Measurements from ENCODE around the gene NFASC. TPM values are rescaled to one million over a fixed set of nuclear protein-coding genes. Genes with fewer than 3 reads are reported as not detected.

NFASC gene
- total and polyA plus RNA-seq, 8 donors, result 3.3 to 12.7 (median 6.7) TPM

DNA sequence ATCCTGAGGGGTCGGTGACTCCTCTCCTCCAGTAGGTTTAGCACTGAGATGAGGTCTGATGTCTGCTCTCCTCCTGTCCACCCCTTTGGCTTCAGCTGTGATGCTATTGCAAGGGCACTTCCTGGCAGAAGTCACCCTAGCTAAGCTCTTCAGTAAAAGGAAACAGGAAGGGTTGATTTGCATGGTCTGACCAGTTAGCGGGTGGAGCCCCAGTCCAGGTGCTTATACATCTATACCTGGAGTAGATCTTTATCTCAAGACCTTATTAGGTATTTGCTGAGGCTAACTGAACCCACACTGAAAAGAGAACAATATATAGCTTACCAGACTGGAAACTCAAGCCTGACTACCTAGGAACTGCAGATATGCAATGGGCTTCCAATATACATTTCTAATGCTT is 28.9 kb upstream of the NFASC start:
- Histone ChIP-seq H3K4me3 (no peak overlapping the region), H3K27ac (no peak overlapping the region), H3K36me3 (no peaks in the 10 kb centered on the region), H3K9me3 (no peaks in the 10 kb centered on the region), H3K27me3 (no peaks in the 10 kb centered on the region), H3K4me1 (no peaks in the 10 kb centered on the region)
- no peak for DNase-seq
- intact Hi-C loops (cut with DNase I), result no loop called here
- 68 to 75% methylated on average over 2 of the region's 2 CpGs for WGBS, 2 donors
- no peak for ATAC-seq
- TF ChIP-seq, protein P1, sequence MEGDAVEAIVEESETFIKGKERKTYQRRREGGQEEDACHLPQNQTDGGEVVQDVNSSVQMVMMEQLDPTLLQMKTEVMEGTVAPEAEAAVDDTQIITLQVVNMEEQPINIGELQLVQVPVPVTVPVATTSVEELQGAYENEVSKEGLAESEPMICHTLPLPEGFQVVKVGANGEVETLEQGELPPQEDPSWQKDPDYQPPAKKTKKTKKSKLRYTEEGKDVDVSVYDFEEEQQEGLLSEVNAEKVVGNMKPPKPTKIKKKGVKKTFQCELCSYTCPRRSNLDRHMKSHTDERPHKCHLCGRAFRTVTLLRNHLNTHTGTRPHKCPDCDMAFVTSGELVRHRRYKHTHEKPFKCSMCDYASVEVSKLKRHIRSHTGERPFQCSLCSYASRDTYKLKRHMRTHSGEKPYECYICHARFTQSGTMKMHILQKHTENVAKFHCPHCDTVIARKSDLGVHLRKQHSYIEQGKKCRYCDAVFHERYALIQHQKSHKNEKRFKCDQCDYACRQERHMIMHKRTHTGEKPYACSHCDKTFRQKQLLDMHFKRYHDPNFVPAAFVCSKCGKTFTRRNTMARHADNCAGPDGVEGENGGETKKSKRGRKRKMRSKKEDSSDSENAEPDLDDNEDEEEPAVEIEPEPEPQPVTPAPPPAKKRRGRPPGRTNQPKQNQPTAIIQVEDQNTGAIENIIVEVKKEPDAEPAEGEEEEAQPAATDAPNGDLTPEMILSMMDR (IDR thresholded peaks at IDR 0.05), result no peak
- no peak for FAIRE-seq

DNA sequence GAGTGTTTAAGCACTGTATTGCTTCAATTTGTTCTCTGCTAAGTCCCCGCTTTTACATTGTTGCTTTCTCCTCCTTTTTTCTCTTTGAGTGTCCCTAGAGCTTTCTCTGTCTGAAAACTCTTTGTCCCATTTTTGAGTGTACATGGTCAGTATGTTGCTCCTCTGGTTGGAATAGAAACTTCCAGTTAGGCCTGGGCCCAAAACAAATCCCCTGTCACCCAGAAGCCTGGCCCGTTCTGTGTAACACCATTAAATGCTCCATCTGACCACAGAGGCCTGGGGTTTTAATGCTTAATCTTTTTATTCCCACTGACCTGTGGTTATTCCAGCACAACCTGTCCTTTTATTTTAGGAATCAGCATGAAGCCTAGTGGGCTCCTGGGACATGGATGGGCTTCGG is 28.3 kb upstream of the NFASC start:
- H3K4me1 ChIP-seq, result no peaks in the 10 kb centered on the region
- FAIRE-seq (no peak), DNase-seq (no peak), ATAC-seq (no peak)
- 72 to 86% methylated on average over 3 of the region's 3 CpGs for WGBS, 2 donors
- TF ChIP-seq, protein P1 (IDR thresholded peaks at IDR 0.05), result no peak
- no peak overlapping the region for H3K27ac ChIP-seq
- H3K9me3 ChIP-seq, result no peaks in the 10 kb centered on the region
- no peaks in the 10 kb centered on the region for H3K36me3 ChIP-seq
- no peak overlapping the region for H3K4me3 ChIP-seq
- intact Hi-C loops (cut with DNase I), result no loop called here
- no peaks in the 10 kb centered on the region for H3K27me3 ChIP-seq

DNA sequence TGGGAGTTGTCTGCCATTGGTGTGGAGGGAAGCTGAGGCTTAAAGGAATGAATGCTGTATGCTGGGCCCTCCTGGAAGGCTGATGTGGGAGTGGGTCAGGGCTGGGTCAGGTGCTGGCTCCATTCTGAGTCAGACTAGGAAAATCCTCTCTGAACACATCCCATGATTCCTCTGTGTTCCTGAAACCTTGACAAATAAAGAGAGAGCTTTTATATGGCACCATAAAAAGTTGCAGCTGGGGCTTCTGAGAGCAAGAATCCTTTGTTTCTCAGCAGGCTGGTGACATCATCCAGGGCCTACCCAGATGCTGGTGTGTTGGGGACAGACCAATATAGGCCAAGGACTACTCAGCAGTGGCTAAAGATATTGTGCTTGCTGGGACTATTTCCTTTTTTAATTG is 27.8 kb upstream of the NFASC start:
- Histone ChIP-seq H3K4me1 (no peaks in the 10 kb centered on the region), H3K36me3 (no peaks in the 10 kb centered on the region), H3K27me3 (no peaks in the 10 kb centered on the region), H3K9me3 (no peaks in the 10 kb centered on the region), H3K4me3 (no peak overlapping the region), H3K27ac (no peak overlapping the region)
- DNase-seq, result no peak
- TF ChIP-seq, protein P1 (IDR thresholded peaks at IDR 0.05), result no peak
- ATAC-seq, result no peak
- intact Hi-C loops (cut with DNase I), result no loop called here
- FAIRE-seq, result no peak

DNA sequence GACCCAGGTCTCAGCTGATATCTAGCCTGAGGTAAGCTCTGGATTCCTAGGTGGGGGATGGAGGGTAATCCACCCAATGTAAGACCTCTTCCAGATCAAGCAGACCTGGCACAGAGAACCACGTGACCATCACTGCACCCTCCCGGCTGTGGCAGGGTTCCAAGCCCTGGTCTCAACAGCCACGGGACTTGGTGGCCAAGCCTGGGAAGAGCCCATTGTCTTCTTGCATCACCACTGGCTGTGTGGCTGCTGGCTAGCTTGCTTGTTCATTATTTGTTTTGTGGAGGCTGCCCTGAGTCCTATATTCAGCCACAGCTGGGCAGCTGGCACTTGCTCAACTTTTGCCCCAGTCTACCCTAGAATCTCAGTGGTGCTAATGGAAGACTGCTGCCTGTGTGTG is 24.1 kb upstream of the NFASC start:
- Histone ChIP-seq H3K36me3 (no peaks in the 10 kb centered on the region), H3K4me3 (no peak overlapping the region), H3K9me3 (no peaks in the 10 kb centered on the region), H3K27ac (no peak overlapping the region), H3K27me3 (no peaks in the 10 kb centered on the region), H3K4me1 (no peaks in the 10 kb centered on the region)
- TF ChIP-seq, protein P1 (IDR thresholded peaks at IDR 0.05), result no peak
- ATAC-seq, result peak in 1 of 4 donors; percentile 51
- peak in 1 of 6 donors; percentile 13 for DNase-seq
- FAIRE-seq, result no peak
- intact Hi-C loops (cut with DNase I), result no loop called here
- WGBS, 2 donors, result 67 to 69% methylated on average over 3 of the region's 3 CpGs

DNA sequence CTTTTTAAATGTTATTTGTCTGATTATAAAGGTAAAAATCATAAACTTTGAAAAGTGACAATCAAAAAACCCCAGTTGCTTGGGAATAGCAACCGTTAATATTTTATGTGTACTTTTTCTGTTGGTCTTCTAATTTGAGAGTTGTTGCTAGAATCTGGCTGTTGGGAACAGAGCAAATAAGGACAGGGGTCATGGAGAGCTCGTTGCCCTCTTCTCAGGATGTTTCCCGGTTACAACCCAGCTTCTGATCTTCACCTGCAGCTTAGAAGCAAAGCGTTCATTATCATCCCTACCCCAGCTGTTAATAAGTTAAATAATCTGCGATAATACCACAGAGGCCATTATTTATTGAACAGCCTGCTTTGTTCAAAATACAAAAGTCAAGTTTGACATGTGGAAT is 22.1 kb upstream of the NFASC start:
- no peaks in the 10 kb centered on the region for H3K36me3 ChIP-seq
- no peak overlapping the region for H3K4me3 ChIP-seq
- FAIRE-seq, result no peak
- TF ChIP-seq, protein P1 (IDR thresholded peaks at IDR 0.05), result no peak
- WGBS, 2 donors, result 44 to 49% methylated on average over 5 of the region's 5 CpGs
- no peaks in the 10 kb centered on the region for H3K4me1 ChIP-seq
- no peaks in the 10 kb centered on the region for H3K27me3 ChIP-seq
- H3K27ac ChIP-seq, result no peak overlapping the region
- peak in 2 of 4 donors; percentile 56 to 68 for ATAC-seq
- DNase-seq, result no peak
- no peaks in the 10 kb centered on the region for H3K9me3 ChIP-seq
- intact Hi-C loops (cut with DNase I), result no loop called here

Data from pancreas (tissue), 10 donors.